ENCODE results near the gene AIP. TPM values are rescaled to one million over a fixed set of nuclear protein-coding genes. Genes with fewer than 3 reads are reported as not detected.

AIP gene
- total RNA-seq, 2 donors from 2014 or later, result 49.2 to 78.0 TPM

- H3K4me1 ChIP-seq, result peaks cover 0 to 2% of the 10 kb centered on the region in 2 donors
- H3K9me3 ChIP-seq, result no peaks in the 10 kb centered on the region
- H3K27ac ChIP-seq, result no peak overlapping the region
- TF ChIP-seq, protein P1, sequence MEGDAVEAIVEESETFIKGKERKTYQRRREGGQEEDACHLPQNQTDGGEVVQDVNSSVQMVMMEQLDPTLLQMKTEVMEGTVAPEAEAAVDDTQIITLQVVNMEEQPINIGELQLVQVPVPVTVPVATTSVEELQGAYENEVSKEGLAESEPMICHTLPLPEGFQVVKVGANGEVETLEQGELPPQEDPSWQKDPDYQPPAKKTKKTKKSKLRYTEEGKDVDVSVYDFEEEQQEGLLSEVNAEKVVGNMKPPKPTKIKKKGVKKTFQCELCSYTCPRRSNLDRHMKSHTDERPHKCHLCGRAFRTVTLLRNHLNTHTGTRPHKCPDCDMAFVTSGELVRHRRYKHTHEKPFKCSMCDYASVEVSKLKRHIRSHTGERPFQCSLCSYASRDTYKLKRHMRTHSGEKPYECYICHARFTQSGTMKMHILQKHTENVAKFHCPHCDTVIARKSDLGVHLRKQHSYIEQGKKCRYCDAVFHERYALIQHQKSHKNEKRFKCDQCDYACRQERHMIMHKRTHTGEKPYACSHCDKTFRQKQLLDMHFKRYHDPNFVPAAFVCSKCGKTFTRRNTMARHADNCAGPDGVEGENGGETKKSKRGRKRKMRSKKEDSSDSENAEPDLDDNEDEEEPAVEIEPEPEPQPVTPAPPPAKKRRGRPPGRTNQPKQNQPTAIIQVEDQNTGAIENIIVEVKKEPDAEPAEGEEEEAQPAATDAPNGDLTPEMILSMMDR (IDR thresholded peaks at IDR 0.05), result no peak
- no peak for DNase-seq (ENCODE audit: low spot score)
- no peak overlapping the region for H3K4me3 ChIP-seq
- H3K27me3 ChIP-seq, result no peaks in the 10 kb centered on the region
- no peaks in the 10 kb centered on the region for H3K36me3 ChIP-seq
These were observed 31.3 kb downstream of the AIP start for GRCh38 chr11:67514116-67514515.

DNA sequence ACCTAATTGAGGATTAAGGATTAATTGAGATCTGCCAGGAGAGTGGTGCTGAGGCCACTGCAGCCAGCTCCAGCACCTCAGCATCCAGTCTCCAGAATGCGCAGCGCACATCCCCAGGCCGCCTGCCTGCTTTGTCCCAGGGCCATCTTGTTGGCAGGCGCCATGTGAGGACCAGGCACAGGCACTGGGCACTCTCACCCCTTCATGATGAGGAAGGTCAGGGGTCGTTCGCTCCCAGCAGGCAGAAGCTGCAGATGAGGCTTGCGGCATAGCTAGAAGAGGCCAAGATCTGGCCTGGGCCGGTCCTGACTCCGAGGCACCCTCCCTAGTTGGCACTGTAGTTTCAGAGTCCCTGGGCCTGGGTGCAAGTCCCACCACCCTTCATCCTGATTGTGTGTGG lies 34.0 kb downstream of the AIP start:
- Histone ChIP-seq H3K9me3 (no peaks in the 10 kb centered on the region), H3K36me3 (no peaks in the 10 kb centered on the region), H3K4me3 (no peak overlapping the region), H3K4me1 (no peaks in the 10 kb centered on the region), H3K27me3 (no peaks in the 10 kb centered on the region), H3K27ac (no peak overlapping the region)
- TF ChIP-seq, protein P1 (IDR thresholded peaks at IDR 0.05), result no peak
- DNase-seq (ENCODE audit: low spot score), result no peak

DNA sequence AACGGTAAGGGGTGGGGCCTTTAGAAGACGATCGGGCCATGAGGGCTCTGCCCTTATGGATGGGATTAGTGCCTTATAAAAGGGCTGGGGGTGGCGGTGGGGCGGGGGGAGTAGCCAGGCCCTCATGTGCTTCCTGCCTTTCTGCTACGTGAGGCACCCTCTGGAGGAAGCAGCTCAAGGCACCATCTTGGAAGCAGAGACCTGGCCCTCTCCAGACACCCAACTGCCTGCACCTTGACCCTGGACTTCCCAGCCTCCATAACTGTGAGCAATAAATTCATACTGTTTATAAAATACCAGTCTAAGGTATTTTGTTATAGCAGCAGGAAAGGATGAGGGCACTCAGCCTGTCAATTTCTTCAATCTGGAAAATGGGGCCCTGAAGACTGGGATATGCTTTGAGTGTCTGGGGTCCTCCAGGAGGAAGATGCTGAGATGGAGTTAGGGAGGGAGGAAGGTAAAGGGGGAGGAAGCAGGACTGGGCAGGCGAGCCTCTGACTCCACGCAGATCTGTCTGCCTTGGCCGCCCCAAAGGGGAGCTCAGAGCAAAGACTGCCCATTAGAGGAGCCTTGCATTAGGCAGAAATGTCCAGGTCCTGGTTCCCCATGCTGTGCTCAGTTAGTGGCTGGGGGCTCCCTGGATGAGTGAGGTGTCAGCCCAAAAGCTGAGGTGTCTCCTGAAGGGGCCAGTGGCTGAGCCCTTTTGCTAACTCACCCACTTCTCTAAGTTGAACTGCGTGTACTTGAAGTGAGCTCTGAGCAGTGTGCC lies 35.1 kb downstream of the AIP start:
- H3K4me3 ChIP-seq, result no peak overlapping the region
- TF ChIP-seq, protein P1 (IDR thresholded peaks at IDR 0.05), result no peak
- no peaks in the 10 kb centered on the region for H3K27me3 ChIP-seq
- H3K36me3 ChIP-seq, result no peaks in the 10 kb centered on the region
- no peak overlapping the region for H3K27ac ChIP-seq
- H3K4me1 ChIP-seq, result no peaks in the 10 kb centered on the region
- no peak for DNase-seq (ENCODE audit: low spot score)
- no peaks in the 10 kb centered on the region for H3K9me3 ChIP-seq

DNA sequence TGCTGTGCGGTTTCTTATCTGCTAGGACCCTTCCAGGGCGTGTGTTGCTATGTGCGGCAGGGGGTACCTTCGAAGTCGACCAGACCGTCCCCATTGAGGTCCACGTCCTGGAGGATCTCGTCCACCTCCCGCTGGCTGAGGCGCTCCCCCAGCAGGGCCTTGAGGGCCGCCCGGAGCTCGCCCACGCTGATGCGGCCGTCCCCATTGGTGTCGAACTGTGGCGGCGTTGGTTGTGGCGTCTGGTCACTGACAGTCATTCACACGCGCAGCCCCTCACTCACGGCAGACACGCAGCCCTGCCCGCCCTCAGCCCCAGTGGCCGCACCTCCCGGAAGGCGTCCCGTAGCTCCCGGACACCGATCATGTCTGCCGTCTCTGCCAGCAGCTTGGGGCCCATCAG lies 36.9 kb downstream of the AIP start:
- Histone ChIP-seq H3K4me1 (no peaks in the 10 kb centered on the region), H3K36me3 (no peaks in the 10 kb centered on the region), H3K27ac (no peak overlapping the region), H3K27me3 (no peaks in the 10 kb centered on the region), H3K4me3 (no peak overlapping the region), H3K9me3 (no peaks in the 10 kb centered on the region)
- DNase-seq (ENCODE audit: low spot score), result no peak
- TF ChIP-seq, protein P1 (IDR thresholded peaks at IDR 0.05), result no peak

- Histone ChIP-seq H3K9me3 (no peaks in the 10 kb centered on the region), H3K4me1 (no peaks in the 10 kb centered on the region), H3K4me3 (no peak overlapping the region), H3K27me3 (no peaks in the 10 kb centered on the region), H3K36me3 (no peaks in the 10 kb centered on the region), H3K27ac (no peak overlapping the region)
- TF ChIP-seq, protein P1 (IDR thresholded peaks at IDR 0.05), result no peak
- no peak for DNase-seq (ENCODE audit: low spot score)
These were observed 38.3 kb downstream of the AIP start for GRCh38 chr11:67520856-67521824.
